Stimulated activated CD8-positive, alpha-beta memory T cell treated with anti-CD3 and anti-CD28 coated beads, Interleukin-4, amount 100 ng/mL, for 48 hours (primary cell): Measurements from ENCODE around the gene CCT3.

ENCODE experiments used
- DNase-seq: peaks from one replicate; pipeline ENCODE4 v3.0.0-alpha.2; 2020

Gene CCT3

GRCh38 chr1:156270314-156270713 lies 67.8 kb downstream of the CCT3 start:
- DNase-seq = no peak

- DNase-seq = no peak
Observed at GRCh38 chr1:156268336-156268735, 69.8 kb downstream of the CCT3 start.

- DNase-seq = no peak
Observed at GRCh38 chr1:156266051-156266450, 72.0 kb downstream of the CCT3 start.

- DNase-seq = no peak
Observed at GRCh38 chr1:156263288-156263655, 74.8 kb downstream of the CCT3 start.

GRCh38 chr1:156262461-156263287 lies 75.4 kb downstream of the CCT3 start:
- no peak for DNase-seq

- no peak for DNase-seq
Observed at GRCh38 chr1:156260896-156261295, 77.2 kb downstream of the CCT3 start.

- no peak for DNase-seq
Observed at GRCh38 chr1:156259805-156260204, 78.3 kb downstream of the CCT3 start.
